ENCODE data around the gene TBC1D1. TPM values are rescaled to one million over a fixed set of nuclear protein-coding genes. Genes with fewer than 3 reads are reported as not detected.

TBC1D1 gene
- total and polyA plus RNA-seq, 2 donors (not counting 1 experiment from before 2014, with no cell fraction given): 39.7 to 90.0 TPM

- no peak overlapping the region for H3K27ac ChIP-seq (ENCODE audit: insufficient read depth, low read length)
- no peaks in the 10 kb centered on the region for H3K36me3 ChIP-seq (ENCODE audit: control insufficient read depth, insufficient read depth, low read length)
- H4K20me1 ChIP-seq (ENCODE audit: control insufficient read depth, extremely low read depth, insufficient read depth, low read length): no peaks in the 10 kb centered on the region
- H3K4me1 ChIP-seq (ENCODE audit: control insufficient read depth, extremely low read depth, insufficient read depth, low read length): no peaks in the 10 kb centered on the region
- H3K4me3 ChIP-seq (replicated peaks in 1 of 4; ENCODE audit: control extremely low read depth in 1 of 4, insufficient read depth in 1 of 4, low read depth in 3 of 4, low read length in 4 of 4): no peak overlapping the region
- H3K4me2 ChIP-seq (ENCODE audit: extremely low read depth, insufficient read depth, low read length): no peak overlapping the region
- no peak overlapping the region for H3K9ac ChIP-seq (ENCODE audit: insufficient read depth, low read length)
- DNase-seq (ENCODE audit: low read depth in 2 of 2): no peak
- no peaks in the 10 kb centered on the region for H3K27me3 ChIP-seq (ENCODE audit: control insufficient read depth, insufficient read depth, low read length)
- no peaks in the 10 kb centered on the region for H3K79me2 ChIP-seq (ENCODE audit: control insufficient read depth, insufficient read depth, low read length)
- TF ChIP-seq EZH2 (IDR thresholded peaks at IDR 0.05; ENCODE audit: low read length, missing control alignments): no peak
- no peaks in the 10 kb centered on the region for H3K9me3 ChIP-seq (ENCODE audit: control insufficient read depth, insufficient read depth, low read depth, low read length)
- no peak overlapping the region for H2AFZ ChIP-seq (ENCODE audit: low read length)
Measured at GRCh38 chr4:37948542-37948941, 57.7 kb downstream of the TBC1D1 start.

GRCh38 chr4:37949636-37950426 is 58.9 kb downstream of the TBC1D1 start:
- Histone ChIP-seq H3K36me3 (ENCODE audit: control insufficient read depth, insufficient read depth, low read length) (no peaks in the 10 kb centered on the region), H3K79me2 (ENCODE audit: control insufficient read depth, insufficient read depth, low read length) (no peaks in the 10 kb centered on the region), H3K27me3 (ENCODE audit: control insufficient read depth, insufficient read depth, low read length) (no peaks in the 10 kb centered on the region), H3K4me1 (ENCODE audit: control insufficient read depth, extremely low read depth, insufficient read depth, low read length) (no peaks in the 10 kb centered on the region), H3K4me2 (ENCODE audit: extremely low read depth, insufficient read depth, low read length) (no peak overlapping the region), H4K20me1 (ENCODE audit: control insufficient read depth, extremely low read depth, insufficient read depth, low read length) (no peaks in the 10 kb centered on the region), H2AFZ (ENCODE audit: low read length) (no peak overlapping the region), H3K9ac (ENCODE audit: insufficient read depth, low read length) (no peak overlapping the region), H3K4me3 (replicated peaks in 1 of 4; ENCODE audit: control extremely low read depth in 1 of 4, insufficient read depth in 1 of 4, low read depth in 3 of 4, low read length in 4 of 4) (no peak overlapping the region), H3K9me3 (ENCODE audit: control insufficient read depth, insufficient read depth, low read depth, low read length) (no peaks in the 10 kb centered on the region), H3K27ac (ENCODE audit: insufficient read depth, low read length) (no peak overlapping the region)
- no peak for DNase-seq (ENCODE audit: low read depth in 2 of 2)
- TF ChIP-seq, protein P1, sequence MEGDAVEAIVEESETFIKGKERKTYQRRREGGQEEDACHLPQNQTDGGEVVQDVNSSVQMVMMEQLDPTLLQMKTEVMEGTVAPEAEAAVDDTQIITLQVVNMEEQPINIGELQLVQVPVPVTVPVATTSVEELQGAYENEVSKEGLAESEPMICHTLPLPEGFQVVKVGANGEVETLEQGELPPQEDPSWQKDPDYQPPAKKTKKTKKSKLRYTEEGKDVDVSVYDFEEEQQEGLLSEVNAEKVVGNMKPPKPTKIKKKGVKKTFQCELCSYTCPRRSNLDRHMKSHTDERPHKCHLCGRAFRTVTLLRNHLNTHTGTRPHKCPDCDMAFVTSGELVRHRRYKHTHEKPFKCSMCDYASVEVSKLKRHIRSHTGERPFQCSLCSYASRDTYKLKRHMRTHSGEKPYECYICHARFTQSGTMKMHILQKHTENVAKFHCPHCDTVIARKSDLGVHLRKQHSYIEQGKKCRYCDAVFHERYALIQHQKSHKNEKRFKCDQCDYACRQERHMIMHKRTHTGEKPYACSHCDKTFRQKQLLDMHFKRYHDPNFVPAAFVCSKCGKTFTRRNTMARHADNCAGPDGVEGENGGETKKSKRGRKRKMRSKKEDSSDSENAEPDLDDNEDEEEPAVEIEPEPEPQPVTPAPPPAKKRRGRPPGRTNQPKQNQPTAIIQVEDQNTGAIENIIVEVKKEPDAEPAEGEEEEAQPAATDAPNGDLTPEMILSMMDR (conservative IDR thresholded peaks at IDR 0.05 in 1 of 2, IDR thresholded peaks at IDR 0.05 in 1 of 2; ENCODE audit: low read depth in 1 of 2, low read length in 2 of 2): no peak
- no peak for TF ChIP-seq EZH2 (IDR thresholded peaks at IDR 0.05; ENCODE audit: low read length, missing control alignments)

DNA sequence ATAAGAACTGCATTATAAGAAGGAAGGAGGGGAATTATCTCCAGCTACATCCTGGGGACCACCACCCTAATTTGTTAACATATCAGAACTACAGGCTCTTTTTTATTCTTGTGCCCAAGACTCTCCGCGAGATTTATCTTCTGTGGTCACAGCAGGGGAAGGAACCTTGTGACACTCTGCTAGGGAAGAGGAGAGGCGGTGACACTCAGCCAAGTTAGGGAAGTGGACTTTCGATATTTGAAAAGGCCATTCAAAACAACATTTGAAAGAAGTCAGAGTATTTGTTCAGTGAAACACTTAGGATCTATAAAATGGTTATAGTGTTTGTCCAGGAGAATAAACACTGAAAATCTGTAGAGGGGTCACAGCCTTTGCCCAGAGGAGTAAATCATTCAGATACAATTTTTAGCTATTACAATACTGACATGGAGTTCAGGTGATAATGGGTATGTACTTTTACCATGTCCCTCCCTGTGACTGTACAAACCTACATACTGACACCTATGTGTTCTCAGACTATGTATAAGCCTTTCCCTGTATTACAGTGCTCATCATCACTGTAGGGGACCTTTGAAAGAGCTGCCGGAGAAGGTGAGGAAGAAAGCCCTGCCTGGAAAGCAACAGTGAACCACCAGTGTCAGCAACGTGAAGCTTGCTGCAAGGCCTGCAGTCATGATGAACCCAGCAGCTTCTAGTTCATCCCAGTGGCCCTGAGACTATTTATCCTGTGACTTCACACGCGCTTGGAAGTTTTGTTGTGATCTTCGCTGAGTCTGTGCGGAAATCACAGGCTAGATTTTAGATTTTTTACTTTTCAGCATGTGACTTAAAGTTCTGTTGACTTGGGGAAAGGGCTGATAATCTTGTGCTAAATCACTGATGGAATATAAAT is 60.8 kb downstream of the TBC1D1 start:
- H3K4me1 ChIP-seq (ENCODE audit: control insufficient read depth, extremely low read depth, insufficient read depth, low read length): no peaks in the 10 kb centered on the region
- H3K4me3 ChIP-seq (replicated peaks in 1 of 4; ENCODE audit: control extremely low read depth in 1 of 4, insufficient read depth in 1 of 4, low read depth in 3 of 4, low read length in 4 of 4): no peak overlapping the region
- no peak overlapping the region for H3K9ac ChIP-seq (ENCODE audit: insufficient read depth, low read length)
- TF ChIP-seq EZH2 (IDR thresholded peaks at IDR 0.05; ENCODE audit: low read length, missing control alignments): no peak
- TF ChIP-seq, protein P1 (conservative IDR thresholded peaks at IDR 0.05 in 1 of 2, IDR thresholded peaks at IDR 0.05 in 1 of 2; ENCODE audit: low read depth in 1 of 2, low read length in 2 of 2): no peak
- H4K20me1 ChIP-seq (ENCODE audit: control insufficient read depth, extremely low read depth, insufficient read depth, low read length): no peaks in the 10 kb centered on the region
- no peaks in the 10 kb centered on the region for H3K9me3 ChIP-seq (ENCODE audit: control insufficient read depth, insufficient read depth, low read depth, low read length)
- DNase-seq (ENCODE audit: low read depth in 2 of 2): no peak
- H3K79me2 ChIP-seq (ENCODE audit: control insufficient read depth, insufficient read depth, low read length): no peaks in the 10 kb centered on the region
- H3K36me3 ChIP-seq (ENCODE audit: control insufficient read depth, insufficient read depth, low read length): no peaks in the 10 kb centered on the region
- no peak overlapping the region for H2AFZ ChIP-seq (ENCODE audit: low read length)
- H3K27me3 ChIP-seq (ENCODE audit: control insufficient read depth, insufficient read depth, low read length): no peaks in the 10 kb centered on the region
- H3K4me2 ChIP-seq (ENCODE audit: extremely low read depth, insufficient read depth, low read length): no peak overlapping the region
- no peak overlapping the region for H3K27ac ChIP-seq (ENCODE audit: insufficient read depth, low read length)
